Neural cell (in vitro differentiated cells): ENCODE measurements around the gene CEP89.

Experiments
- CTCF ChIP-seq: fragments of 450-650 bp; IDR thresholded peaks from 2 replicates; pipeline ENCODE4 v1.5.1; 2014; ENCODE audit warnings: antibody characterized with exemption, mild to moderate bottlenecking, moderate library complexity; ENCODE audit not compliant: poor library complexity, severe bottlenecking
- EP300 ChIP-seq: fragments of 450-650 bp; conservative IDR thresholded peaks from 2 replicates; pipeline ENCODE4 v1.6.1; 2014; ENCODE audit warnings: antibody characterized with exemption, mild to moderate bottlenecking, moderate library complexity; ENCODE audit not compliant: poor library complexity, severe bottlenecking
- POLR2AphosphoS5 ChIP-seq: IDR thresholded peaks from 2 replicates; pipeline ENCODE4 v1.6.1; 2012
- TAF1 ChIP-seq: IDR thresholded peaks from 2 replicates; pipeline ENCODE4 v1.6.1; 2012; ENCODE audit warnings: low read depth
- TF ChIP-seq, protein P1 (sequence below): IDR thresholded peaks from 2 replicates; pipeline ENCODE4 v1.6.1; 2012; ENCODE audit warnings: borderline replicate concordance

GRCh38 chr19:32873247-32873959 is 98.4 kb downstream of the CEP89 start:
- no peak for TF ChIP-seq CTCF
- TF ChIP-seq POLR2AphosphoS5, result no peak
- no peak for TF ChIP-seq EP300
- TF ChIP-seq, protein P1, sequence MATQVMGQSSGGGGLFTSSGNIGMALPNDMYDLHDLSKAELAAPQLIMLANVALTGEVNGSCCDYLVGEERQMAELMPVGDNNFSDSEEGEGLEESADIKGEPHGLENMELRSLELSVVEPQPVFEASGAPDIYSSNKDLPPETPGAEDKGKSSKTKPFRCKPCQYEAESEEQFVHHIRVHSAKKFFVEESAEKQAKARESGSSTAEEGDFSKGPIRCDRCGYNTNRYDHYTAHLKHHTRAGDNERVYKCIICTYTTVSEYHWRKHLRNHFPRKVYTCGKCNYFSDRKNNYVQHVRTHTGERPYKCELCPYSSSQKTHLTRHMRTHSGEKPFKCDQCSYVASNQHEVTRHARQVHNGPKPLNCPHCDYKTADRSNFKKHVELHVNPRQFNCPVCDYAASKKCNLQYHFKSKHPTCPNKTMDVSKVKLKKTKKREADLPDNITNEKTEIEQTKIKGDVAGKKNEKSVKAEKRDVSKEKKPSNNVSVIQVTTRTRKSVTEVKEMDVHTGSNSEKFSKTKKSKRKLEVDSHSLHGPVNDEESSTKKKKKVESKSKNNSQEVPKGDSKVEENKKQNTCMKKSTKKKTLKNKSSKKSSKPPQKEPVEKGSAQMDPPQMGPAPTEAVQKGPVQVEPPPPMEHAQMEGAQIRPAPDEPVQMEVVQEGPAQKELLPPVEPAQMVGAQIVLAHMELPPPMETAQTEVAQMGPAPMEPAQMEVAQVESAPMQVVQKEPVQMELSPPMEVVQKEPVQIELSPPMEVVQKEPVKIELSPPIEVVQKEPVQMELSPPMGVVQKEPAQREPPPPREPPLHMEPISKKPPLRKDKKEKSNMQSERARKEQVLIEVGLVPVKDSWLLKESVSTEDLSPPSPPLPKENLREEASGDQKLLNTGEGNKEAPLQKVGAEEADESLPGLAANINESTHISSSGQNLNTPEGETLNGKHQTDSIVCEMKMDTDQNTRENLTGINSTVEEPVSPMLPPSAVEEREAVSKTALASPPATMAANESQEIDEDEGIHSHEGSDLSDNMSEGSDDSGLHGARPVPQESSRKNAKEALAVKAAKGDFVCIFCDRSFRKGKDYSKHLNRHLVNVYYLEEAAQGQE, result no peak
- TF ChIP-seq TAF1, result no peak
